B cell (primary cell): Measurements from ENCODE around the gene CPD. TPM values are rescaled to one million over a fixed set of nuclear protein-coding genes. Genes with fewer than 3 reads are reported as not detected.

ENCODE experiments used
- ATAC-seq: fragments of 200-7000 bp; cut with Tn5 transposase; one replicate; pipeline ENCODE4 v1.10.0; 2021; ENCODE audit warnings: low read depth, mild to moderate bottlenecking, moderate number of reproducible peaks, moderate library complexity
- CTCF ChIA-PET: fragments of 350-600 bp; sonication (Branson Sonifier 250); formaldehyde crosslinking; loops from one replicate; lab custom pipeline; 2021; ENCODE audit warnings: antibody characterized with exemption, inconsistent platforms; lab: Charles Lee
- POLR2A ChIA-PET: fragments of 350-600 bp; sonication (Branson Sonifier 250); formaldehyde crosslinking; loops from one replicate; lab custom pipeline; 2021; ENCODE audit warnings: antibody characterized with exemption; lab: Charles Lee
- DNase-seq: peaks from one replicate; pipeline ENCODE4 v3.0.0; 2013
- H2AFZ ChIP-seq: 2 replicates; pipeline ENCODE4 v1.6.1; 2012; ENCODE audit warnings: mild to moderate bottlenecking, low read depth, low read length; ENCODE audit not compliant: insufficient read depth, poor library complexity, severe bottlenecking
- H3K27ac ChIP-seq, 2 donors: 1 replicate in 1 of 2; 2 replicates in 1 of 2; pipeline ENCODE4 v1.5.1; 2012 to 2013; ENCODE audit warnings: low read length in 2 of 2, mild to moderate bottlenecking in 2 of 2, moderate library complexity in 1 of 2
- H3K27me3 ChIP-seq, 4 experiments: fragments of 200-600 bp in 1 of 4; sonication (generic) in 1 of 4; replicated peaks in 1 of 4; 1 replicate in 2 of 4; 2 replicates in 2 of 4; pipeline versions ENCODE4 v1.6.1 to v1.7.0; 2013 to 2016; ENCODE audit warnings: low read length in 3 of 4, mild to moderate bottlenecking in 2 of 4, mixed read lengths in 1 of 4, moderate library complexity in 1 of 4; ENCODE audit not compliant: insufficient read depth in 4 of 4, control insufficient read depth in 3 of 4; ENCODE audit errors: control extremely low read depth in 1 of 4
- H3K36me3 ChIP-seq, 2 experiments: replicated peaks in 1 of 2; 1 replicate in 1 of 2; 2 replicates in 1 of 2; pipeline versions ENCODE4 v1.6.1 to v1.7.1; 2013; ENCODE audit warnings: low read length in 1 of 2; ENCODE audit not compliant: insufficient read depth in 2 of 2, control insufficient read depth in 1 of 2; ENCODE audit errors: control extremely low read depth in 1 of 2, extremely low read depth in 1 of 2
- H3K4me1 ChIP-seq, 2 donors: fragments of 200-600 bp in 1 of 2; sonication (generic) in 1 of 2; 1 replicate in 1 of 2; 2 replicates in 1 of 2; pipeline versions ENCODE4 v1.5.1 to v1.6.1; 2013 to 2017; ENCODE audit warnings: low read length in 2 of 2; ENCODE audit not compliant: control insufficient read depth in 2 of 2, insufficient read depth in 2 of 2
- H3K4me2 ChIP-seq: replicated peaks from 2 replicates; pipeline ENCODE3; 2012; ENCODE audit warnings: mild to moderate bottlenecking, low read depth, low read length; ENCODE audit not compliant: poor library complexity, severe bottlenecking
- H3K4me3 ChIP-seq, 5 experiments: fragments of 200-600 bp in 1 of 5; sonication (generic) in 1 of 5; 1 replicate in 3 of 5; 2 replicates in 2 of 5; pipeline versions ENCODE4 v1.5.1 to v1.7.0; 2011 to 2016; ENCODE audit warnings: low read length in 4 of 5, mild to moderate bottlenecking in 4 of 5, low read depth in 2 of 5, control low read depth in 1 of 5, moderate library complexity in 1 of 5; ENCODE audit not compliant: insufficient read depth in 1 of 5; ENCODE audit errors: control extremely low read depth in 1 of 5, extremely low read depth in 1 of 5
- H3K79me2 ChIP-seq: fragments of 200-600 bp; sonication (generic); one replicate; pipeline ENCODE4 v1.6.0; 2016; ENCODE audit warnings: low read length; ENCODE audit not compliant: control insufficient read depth, insufficient read depth
- H3K9ac ChIP-seq: fragments of 200-600 bp; sonication (generic); 2 replicates; pipeline ENCODE4 v1.6.1; 2017; ENCODE audit warnings: mild to moderate bottlenecking, low read length, moderate library complexity
- H3K9me3 ChIP-seq, 3 donors: one replicate each; pipeline versions ENCODE4 v1.6.1 to v1.7.1; 2013; ENCODE audit warnings: low read length in 2 of 3; ENCODE audit not compliant: control insufficient read depth in 2 of 3, insufficient read depth in 1 of 3; ENCODE audit errors: control extremely low read depth in 1 of 3
- H4K20me1 ChIP-seq: 2 replicates; pipeline ENCODE4 v1.6.0; 2012; ENCODE audit warnings: mild to moderate bottlenecking, low read length; ENCODE audit not compliant: insufficient read depth, control insufficient read depth, poor library complexity, severe bottlenecking
- H3K27ac Mint-ChIP-seq: one replicate; pipeline ENCODE4 v1.8.0; 2021; ENCODE audit warnings: mixed read lengths
- H3K27me3 Mint-ChIP-seq: one replicate; pipeline ENCODE4 v1.8.0; 2021; ENCODE audit warnings: mixed read lengths
- H3K4me1 Mint-ChIP-seq: one replicate; pipeline ENCODE4 v1.8.0; 2021; ENCODE audit warnings: mixed read lengths
- H3K4me3 Mint-ChIP-seq: one replicate; pipeline ENCODE4 v1.8.0; 2021; ENCODE audit warnings: mixed read lengths
- H3K9me3 Mint-ChIP-seq: one replicate; pipeline ENCODE4 v1.8.0; 2022; ENCODE audit warnings: mixed read lengths; ENCODE audit not compliant: insufficient read depth
- EZH2 ChIP-seq: IDR thresholded peaks from 2 replicates; pipeline ENCODE4 v1.6.1; 2012; ENCODE audit warnings: borderline replicate concordance, low read depth, mild to moderate bottlenecking, moderate library complexity, low read length; ENCODE audit not compliant: insufficient read depth, poor library complexity, severe bottlenecking
- WGBS: methylation state at CpG from one replicate; pipeline ENCODE4 v1.1.5; 2013; ENCODE audit warnings: missing lambda C conversion rate; ENCODE audit not compliant: insufficient coverage; 5-methylcytosine and 5-hydroxymethylcytosine counted together
- intact Hi-C: fragments of 100-400 bp; cut with micrococcal nuclease; formaldehyde crosslinking; loops from one replicate; pipeline ENCODE4 v1.10.0; 2022
- polyA plus RNA-seq: library from polyadenylated mRNA; depleted of rRNA; stranded (reverse); fragments of >200 nt; gene quantifications from 2 replicates; pipeline ENCODE4 v1.2.3, GENCODE V29; 2012
- total RNA-seq, 2 donors: library from RNA; stranded (reverse); fragments of 120-200 nt in 1 of 2; gene quantifications; 1 replicate in 1 of 2; 2 replicates in 1 of 2; pipeline versions ENCODE4 v1.2.3 to v1.2.4, GENCODE V29; 2013 to 2022
- TF ChIP-seq, protein P1 (sequence below): fragments of 200-600 bp; IDR thresholded peaks from one replicate; pipeline ENCODE4 v1.8.0; 2022; ENCODE audit warnings: antibody characterized with exemption, mild to moderate bottlenecking

The CPD gene
- total and polyA plus RNA-seq, 2 donors (not counting 1 experiment from before 2014, with no cell fraction given): 1.5 to 15.6 TPM

DNA sequence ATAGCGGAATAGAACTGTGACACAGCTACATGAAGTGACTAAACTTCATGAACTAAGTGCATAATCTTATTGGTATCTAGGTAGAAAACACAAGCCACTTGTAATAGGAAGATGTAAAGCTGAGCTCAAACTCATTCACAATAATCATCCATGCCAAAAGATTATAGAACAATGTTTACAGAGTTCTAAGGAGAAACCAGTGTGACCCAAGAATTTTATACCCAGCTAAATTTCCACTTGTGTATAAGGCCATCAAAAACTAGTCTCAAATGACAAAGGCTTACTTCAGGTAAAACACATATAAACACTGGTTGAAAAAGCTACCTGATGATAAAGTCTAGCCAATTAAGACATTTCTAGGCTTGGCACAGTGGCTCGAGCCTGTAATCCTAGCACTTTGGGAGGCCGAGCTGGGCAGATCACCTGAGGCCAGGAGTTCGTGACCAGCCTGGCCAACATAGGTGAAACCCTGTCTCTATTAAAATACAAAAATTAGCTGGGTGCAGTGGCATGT, 16.9 kb upstream of the CPD start:
- H3K4me3 ChIP-seq: no peak overlapping the region
- Mint-ChIP-seq H3K9me3 (peaks cover 8% of the 10 kb centered on the region), H3K27ac (no peak overlapping the region), H3K4me1 (peaks cover 20% of the 10 kb centered on the region), H3K27me3 (no peaks in the 10 kb centered on the region), H3K4me3 (no peak overlapping the region)
- CTCF ChIA-PET: interaction anchor here (0.5 to 1.0 kb wide), 2 partner anchors 22 to 1200 kb away, joined by 3 read pairs; no protein-coding TSS in a partner anchor
- peaks cover 6 to 16% (median 9%) of the 10 kb centered on the region in 3 donors for H3K9me3 ChIP-seq
- no peak overlapping the region for H3K27ac ChIP-seq
- no peak overlapping the region for H3K9ac ChIP-seq
- POLR2A ChIA-PET: no interaction called here
- H3K79me2 ChIP-seq: no peaks in the 10 kb centered on the region
- intact Hi-C loops: no loop called here
- no peaks in the 10 kb centered on the region for H3K36me3 ChIP-seq
- TF ChIP-seq, protein P1, sequence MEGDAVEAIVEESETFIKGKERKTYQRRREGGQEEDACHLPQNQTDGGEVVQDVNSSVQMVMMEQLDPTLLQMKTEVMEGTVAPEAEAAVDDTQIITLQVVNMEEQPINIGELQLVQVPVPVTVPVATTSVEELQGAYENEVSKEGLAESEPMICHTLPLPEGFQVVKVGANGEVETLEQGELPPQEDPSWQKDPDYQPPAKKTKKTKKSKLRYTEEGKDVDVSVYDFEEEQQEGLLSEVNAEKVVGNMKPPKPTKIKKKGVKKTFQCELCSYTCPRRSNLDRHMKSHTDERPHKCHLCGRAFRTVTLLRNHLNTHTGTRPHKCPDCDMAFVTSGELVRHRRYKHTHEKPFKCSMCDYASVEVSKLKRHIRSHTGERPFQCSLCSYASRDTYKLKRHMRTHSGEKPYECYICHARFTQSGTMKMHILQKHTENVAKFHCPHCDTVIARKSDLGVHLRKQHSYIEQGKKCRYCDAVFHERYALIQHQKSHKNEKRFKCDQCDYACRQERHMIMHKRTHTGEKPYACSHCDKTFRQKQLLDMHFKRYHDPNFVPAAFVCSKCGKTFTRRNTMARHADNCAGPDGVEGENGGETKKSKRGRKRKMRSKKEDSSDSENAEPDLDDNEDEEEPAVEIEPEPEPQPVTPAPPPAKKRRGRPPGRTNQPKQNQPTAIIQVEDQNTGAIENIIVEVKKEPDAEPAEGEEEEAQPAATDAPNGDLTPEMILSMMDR: no peak
- TF ChIP-seq EZH2: no peak
- no peak for ATAC-seq
- no peak overlapping the region for H3K4me2 ChIP-seq
- H2AFZ ChIP-seq: no peak overlapping the region
- 100% methylated on average over 2 of the region's 4 CpGs for WGBS
- no peaks in the 10 kb centered on the region for H4K20me1 ChIP-seq
- peaks cover 13 to 17% of the 10 kb centered on the region in 2 donors for H3K4me1 ChIP-seq
- no peak for DNase-seq
- H3K27me3 ChIP-seq: no peaks in the 10 kb centered on the region

DNA sequence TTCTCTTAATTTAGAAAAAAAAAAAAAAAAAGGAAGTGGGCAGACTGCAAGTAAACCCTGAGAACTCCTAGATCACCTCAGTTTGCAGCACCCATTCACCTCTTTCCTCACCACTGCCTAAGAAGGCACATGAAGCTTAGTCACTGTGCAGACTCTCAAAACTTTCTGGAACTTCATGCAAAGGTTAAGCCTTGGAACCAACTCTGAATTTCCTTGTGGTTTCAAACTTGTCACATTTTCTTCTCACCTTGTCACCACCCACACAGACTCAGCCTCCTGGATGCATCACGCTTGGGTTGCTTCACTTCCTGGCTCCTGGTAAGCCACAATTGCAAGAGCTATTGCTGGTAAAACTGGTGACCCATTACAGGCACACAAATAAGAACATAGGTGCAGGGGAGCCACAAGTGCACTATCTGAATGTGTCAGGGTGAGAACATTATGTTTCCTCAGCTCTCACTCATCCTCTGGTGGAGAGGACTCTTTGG, 15.0 kb upstream of the CPD start:
- Mint-ChIP-seq H3K4me1 (peaks cover 20% of the 10 kb centered on the region), H3K9me3 (peaks cover 8% of the 10 kb centered on the region), H3K27me3 (peaks cover 6% of the 10 kb centered on the region), H3K27ac (peak overlapping the region; percentile 83), H3K4me3 (peak overlapping the region; percentile 64)
- no CpG with 5 or more reads among the region's 1 CpG for WGBS
- ChIA-PET CTCF (interaction anchor here (0.6 to 1.3 kb wide), 8 partner anchors 17 to 259 kb away, joined by 3 to 5 read pairs (median 3); no protein-coding TSS in a partner anchor), POLR2A (interaction anchor here (0.7 to 1.2 kb wide), 2 partner anchors 432 to 1130 kb away, joined by 4 to 5 read pairs; no protein-coding TSS in a partner anchor)
- Histone ChIP-seq H3K27ac (no peak overlapping the region), H3K4me3 (peak overlapping the region in 2 of 5 experiments; percentile 12 to 15), H3K27me3 (peaks cover 0 to 7% (median 0%) of the 10 kb centered on the region in 4 experiments), H2AFZ (no peak overlapping the region), H3K36me3 (no peaks in the 10 kb centered on the region), H3K9ac (peak overlapping the region; percentile 17), H3K9me3 (peaks cover 6 to 16% (median 9%) of the 10 kb centered on the region in 3 donors), H3K79me2 (no peaks in the 10 kb centered on the region), H3K4me1 (peaks cover 13 to 17% of the 10 kb centered on the region in 2 donors), H3K4me2 (peak overlapping the region; percentile 64), H4K20me1 (no peaks in the 10 kb centered on the region)
- no peak for TF ChIP-seq EZH2
- TF ChIP-seq, protein P1: no peak
- intact Hi-C loops: loop anchor here (1.0 kb wide), 1 partner anchor 23 kb away; no protein-coding TSS in a partner anchor
- ATAC-seq (peak; percentile 84), DNase-seq (peak; percentile 67)
